Bronchial epithelial cell (primary cell): ENCODE data around the gene CENPH. TPM values are rescaled to one million over a fixed set of nuclear protein-coding genes. Genes with fewer than 3 reads are reported as not detected.

Experiments
- DNase-seq: peaks from one replicate; pipeline ENCODE4 v3.0.0-alpha.2; 2010; ENCODE audit warnings: low read depth
- FAIRE-seq: peaks from 2 replicates; lab custom pipeline; 2011; peaks lifted over from hg19 to GRCh38; lab: Jason Lieb, UNC
- H3K27me3 ChIP-seq: 2 replicates; pipeline ENCODE4 v1.5.1; 2011; ENCODE audit warnings: low read length; ENCODE audit not compliant: control insufficient read depth, insufficient read depth
- H3K36me3 ChIP-seq: 2 replicates; pipeline ENCODE4 v1.5.1; 2011; ENCODE audit warnings: low read length; ENCODE audit not compliant: control insufficient read depth, insufficient read depth
- H3K4me3 ChIP-seq: 2 replicates; pipeline ENCODE4 v1.5.1; 2011; ENCODE audit warnings: mild to moderate bottlenecking, low read depth, low read length, control low read depth
- CTCF ChIP-seq: IDR thresholded peaks from 2 replicates; pipeline ENCODE4 v1.5.1; 2011; ENCODE audit warnings: mild to moderate bottlenecking, moderate library complexity, low read length, control low read depth, inconsistent platforms; ENCODE audit not compliant: insufficient read depth, severe bottlenecking
- total RNA-seq: library from RNA; depleted of rRNA; stranded (reverse); fragments of >200 nt; gene quantifications from 2 replicates; pipeline ENCODE4 v1.2.1, GENCODE V29; 2014

The CENPH gene
- total RNA-seq, 1 donor from 2014 or later = 5.0 TPM

DNA sequence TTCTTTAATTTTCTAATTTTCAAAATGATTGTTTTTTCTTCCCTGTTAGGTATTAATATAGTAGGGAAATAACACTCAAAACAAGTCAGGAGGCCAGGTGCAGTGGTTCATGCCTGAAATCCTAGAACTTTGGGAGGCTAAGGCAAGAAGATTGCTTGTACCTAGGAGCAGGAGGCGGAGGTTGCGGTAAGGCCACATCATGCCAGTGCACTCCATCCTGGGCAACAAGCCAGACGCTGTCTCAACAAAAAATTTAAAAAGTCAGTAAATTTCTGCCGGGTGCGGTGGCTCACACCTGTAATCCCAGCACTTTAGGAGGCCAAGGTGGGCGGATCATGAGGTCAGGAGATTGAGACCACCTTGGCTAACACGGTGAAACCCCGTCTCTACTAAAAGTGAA, 35.1 kb downstream of the CENPH start:
- no peak for FAIRE-seq
- no peaks in the 10 kb centered on the region for H3K36me3 ChIP-seq

GRCh38 chr5:69225860-69226259, 36.5 kb downstream of the CENPH start:
- Histone ChIP-seq H3K4me3 (no peak overlapping the region), H3K36me3 (peaks cover 1% of the 10 kb centered on the region), H3K27me3 (no peaks in the 10 kb centered on the region)
- DNase-seq (no peak), FAIRE-seq (no peak)
- no peak for TF ChIP-seq CTCF

More for the DNA sequence above, 35.1 kb downstream of the CENPH start:
- Histone ChIP-seq H3K4me3 (no peak overlapping the region), H3K27me3 (no peaks in the 10 kb centered on the region)
- DNase-seq = no peak
- TF ChIP-seq CTCF = no peak

DNA sequence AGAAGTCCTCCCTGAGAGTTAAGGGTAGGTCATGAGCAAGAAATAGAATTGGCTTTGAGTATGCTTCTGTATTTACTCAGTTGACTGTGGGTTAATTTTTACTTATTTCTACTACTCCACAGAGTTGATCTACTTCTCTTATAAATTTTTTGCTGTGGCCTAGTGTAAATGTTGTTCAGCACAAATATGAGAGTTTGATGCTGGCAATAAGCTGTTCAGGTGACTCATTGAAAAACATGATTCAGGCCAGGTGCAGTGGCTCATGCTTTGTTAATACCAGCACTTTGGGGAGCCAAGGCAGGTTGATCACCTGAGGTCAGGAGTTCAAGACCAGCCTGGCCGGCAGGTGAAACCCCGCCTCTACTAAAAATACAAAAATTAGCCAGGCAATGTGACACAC, 40.8 kb downstream of the CENPH start:
- H3K4me3 ChIP-seq = no peak overlapping the region
- FAIRE-seq (no peak), DNase-seq (peak; percentile 63)
- peaks cover 1% of the 10 kb centered on the region for H3K36me3 ChIP-seq
- TF ChIP-seq CTCF = no peak
- H3K27me3 ChIP-seq = no peaks in the 10 kb centered on the region

GRCh38 chr5:69231281-69231680, 41.9 kb downstream of the CENPH start:
- FAIRE-seq = no peak
- H3K4me3 ChIP-seq = no peak overlapping the region
- no peaks in the 10 kb centered on the region for H3K27me3 ChIP-seq
- DNase-seq = no peak
- H3K36me3 ChIP-seq = peaks cover 1% of the 10 kb centered on the region
- TF ChIP-seq CTCF = no peak

DNA sequence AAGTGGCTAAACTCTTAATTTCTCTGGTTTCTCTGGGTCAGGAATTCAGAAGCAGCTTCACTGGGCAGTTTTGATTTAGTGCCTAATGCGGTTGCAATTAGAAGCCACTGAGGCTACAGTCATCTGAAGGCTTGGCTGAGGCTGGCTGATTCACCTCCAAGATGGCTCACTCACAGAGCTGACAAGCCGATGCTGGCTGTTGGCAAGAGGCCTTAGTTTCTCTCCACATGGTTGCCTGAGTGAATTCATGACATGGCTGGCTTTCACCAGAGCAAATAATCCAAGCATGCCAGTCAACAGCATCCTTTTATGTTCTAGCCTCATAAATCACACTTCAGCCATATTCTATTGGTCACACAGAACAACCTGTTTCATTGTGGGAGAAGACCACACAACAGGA, 42.5 kb downstream of the CENPH start:
- DNase-seq (peak; percentile 65), FAIRE-seq (no peak)
- Histone ChIP-seq H3K4me3 (no peak overlapping the region), H3K27me3 (no peaks in the 10 kb centered on the region), H3K36me3 (peaks cover 1% of the 10 kb centered on the region)
- TF ChIP-seq CTCF = no peak
